ENCODE measurements around the gene PIEZO1. TPM values are rescaled to one million over a fixed set of nuclear protein-coding genes. Genes with fewer than 3 reads are reported as not detected.
A peak's percentile ranks its signal among the peaks of the same experiment; 100 is the strongest.

The PIEZO1 gene
- total RNA-seq, 1 experiment from 2014 or later = 71.1 TPM

DNA sequence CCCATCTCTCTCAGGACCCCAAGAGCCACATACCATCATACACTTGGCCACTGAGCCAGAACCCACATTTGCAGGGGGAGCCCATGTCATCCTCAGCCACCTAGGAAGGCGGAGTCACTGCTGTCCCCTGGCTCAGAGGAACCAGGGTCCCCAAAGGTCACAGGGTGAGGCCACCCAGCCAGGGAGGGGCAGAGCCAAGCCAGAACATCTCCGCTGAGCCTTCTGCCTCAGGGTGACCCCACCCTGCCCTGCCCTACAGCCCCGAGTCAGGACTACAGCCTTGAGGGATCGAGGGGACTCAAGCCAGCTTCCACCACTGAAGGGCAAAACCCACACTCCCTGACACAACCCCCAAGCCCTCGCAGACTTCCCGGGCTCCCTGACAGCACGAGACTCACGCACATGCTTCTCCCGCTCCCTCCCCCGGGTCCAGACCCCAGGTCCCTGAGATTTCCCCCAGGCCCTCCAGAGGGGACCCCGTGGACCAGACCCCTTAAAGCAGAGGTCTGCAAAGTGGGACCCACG, 17.4 kb downstream of the PIEZO1 start:
- TF ChIP-seq CTCF (conservative IDR thresholded peaks at IDR 0.05) = no peak
- H3K14ac ChIP-seq (ENCODE audit: insufficient read depth, low read length) = no peak overlapping the region
- no peak for DNase-seq
- no peak overlapping the region for H2BK120ac ChIP-seq (ENCODE audit: low read depth, low read length, poor library complexity, severe bottlenecking)
- H3K79me1 ChIP-seq (ENCODE audit: insufficient read depth, low read depth, low read length, poor library complexity, severe bottlenecking) = peaks cover 3% of the 10 kb centered on the region
- H3K36me3 Mint-ChIP-seq (ENCODE audit: insufficient read depth in 1 of 3, low read depth in 3 of 3) = no peaks in the 10 kb centered on the region
- H3K4me1 Mint-ChIP-seq = peaks cover 33 to 57% of the 10 kb centered on the region in 2 experiments
- H3T11ph ChIP-seq (ENCODE audit: low read length) = no peak overlapping the region
- H2BK15ac ChIP-seq (ENCODE audit: low read depth, low read length) = no peak overlapping the region
- H3K27ac ChIP-seq (ENCODE audit: insufficient read length, low read depth, low read length) = no peak overlapping the region
- no peak overlapping the region for H2AFZ ChIP-seq (ENCODE audit: low read length)
- H3K27ac Mint-ChIP-seq = peak overlapping the region in 1 of 3 experiments; percentile 85; a peak in 3 of 7 replicates
- H4K5ac ChIP-seq (ENCODE audit: insufficient read length, low read depth, low read length) = no peak overlapping the region
- H3K9ac ChIP-seq (ENCODE audit: extremely low read depth, insufficient read length, low read length) = no peak overlapping the region
- no peak overlapping the region for H2BK12ac ChIP-seq (ENCODE audit: insufficient read length, low read depth, low read length)
- H3K27me3 Mint-ChIP-seq (ENCODE audit: low read depth) = no peaks in the 10 kb centered on the region
- H4K91ac ChIP-seq (ENCODE audit: insufficient read length, low read depth, low read length) = no peak overlapping the region
- peaks cover 8% of the 10 kb centered on the region; the same call in 1 of the 2 replicates for H3K4me1 ChIP-seq (ENCODE audit: insufficient read depth, low read length)
- H3K4me2 ChIP-seq (ENCODE audit: insufficient read depth, insufficient read length, low read length) = no peak overlapping the region
- H3K27me3 ChIP-seq (ENCODE audit: insufficient read depth, low read length) = no peaks in the 10 kb centered on the region
- no peaks in the 10 kb centered on the region for H3K9me3 Mint-ChIP-seq
- H3K56ac ChIP-seq (ENCODE audit: insufficient read length, low read depth, low read length) = no peak overlapping the region
- no peaks in the 10 kb centered on the region for H3K9me3 ChIP-seq (ENCODE audit: control insufficient read depth, low read depth, low read length)
- H3K4me3 Mint-ChIP-seq = no peak overlapping the region
- H3K79me2 ChIP-seq (ENCODE audit: insufficient read depth, low read length) = no peaks in the 10 kb centered on the region; the same call in 1 of the 2 replicates
- H2BK5ac ChIP-seq (ENCODE audit: insufficient read length, low read length) = no peak overlapping the region
- no peak overlapping the region for H2AK5ac ChIP-seq (ENCODE audit: insufficient read length, low read length)
- H3K4ac ChIP-seq (ENCODE audit: low read depth, low read length) = no peak overlapping the region
- no peaks in the 10 kb centered on the region for H3K23me2 ChIP-seq (ENCODE audit: insufficient read length, low read depth, low read length, poor library complexity, severe bottlenecking)
- WGBS (ENCODE audit: extremely low coverage, insufficient read length, low lambda C conversion rate) = no CpG with 5 or more reads among the region's 12 CpGs
- H4K8ac ChIP-seq (replicated peaks; ENCODE audit: insufficient read length, low read depth, low read length) = no peak overlapping the region
- no peaks in the 10 kb centered on the region for H4K20me1 ChIP-seq (ENCODE audit: control insufficient read depth, insufficient read depth, insufficient read length)
- H3K18ac ChIP-seq (ENCODE audit: insufficient read length, low read depth, low read length) = no peak overlapping the region
- H3K23ac ChIP-seq (ENCODE audit: insufficient read length, low read depth, low read length) = no peak overlapping the region
- H2BK20ac ChIP-seq (ENCODE audit: low read depth, low read length, poor library complexity, severe bottlenecking) = no peak overlapping the region
